Activated CD4-positive, alpha-beta memory T cell treated with anti-CD3 and anti-CD28 coated beads, Interleukin-2, amount 10 ng/mL, durations not matched to agents 7 days and 5 days (primary cell): Measurements from ENCODE around the gene RPS16. TPM values are rescaled to one million over a fixed set of nuclear protein-coding genes. Genes with fewer than 3 reads are reported as not detected.

Experiments
- CTCF ChIA-PET: fragments of 350-600 bp; sonication (Branson Sonifier 250); formaldehyde crosslinking; loops from one replicate; lab custom pipeline; 2021; ENCODE audit warnings: antibody characterized with exemption, inconsistent platforms; lab: Charles Lee
- POLR2A ChIA-PET: fragments of 350-600 bp; sonication (Branson Sonifier 250); formaldehyde crosslinking; loops from one replicate; lab custom pipeline; 2021; ENCODE audit warnings: antibody characterized with exemption; lab: Charles Lee
- DNase-seq: peaks from one replicate; pipeline ENCODE4 v3.0.0-alpha.2; 2020
- H3K27ac Mint-ChIP-seq: one replicate; pipeline ENCODE4 v1.8.0; 2021; ENCODE audit warnings: mild to moderate bottlenecking, mixed read lengths
- H3K27me3 Mint-ChIP-seq: one replicate; pipeline ENCODE4 v1.8.0; 2021; ENCODE audit warnings: mixed read lengths
- H3K36me3 Mint-ChIP-seq: one replicate; pipeline ENCODE4 v1.8.0; 2021; ENCODE audit warnings: low read depth, mixed read lengths
- H3K4me1 Mint-ChIP-seq: one replicate; pipeline ENCODE4 v1.8.0; 2021; ENCODE audit warnings: mixed read lengths
- H3K4me3 Mint-ChIP-seq: one replicate; pipeline ENCODE4 v1.8.0; 2021; ENCODE audit warnings: mild to moderate bottlenecking, mixed read lengths
- H3K9me3 Mint-ChIP-seq: one replicate; pipeline ENCODE4 v1.8.0; 2021; ENCODE audit warnings: mixed read lengths
- total RNA-seq, 2 experiments: library from RNA; stranded (reverse); gene quantifications; one replicate each; pipeline ENCODE4 v1.2.3, GENCODE V29; 2021

Gene RPS16
- total RNA-seq, 2 experiments from 2014 or later = 2,238 to 2,243 TPM

DNA sequence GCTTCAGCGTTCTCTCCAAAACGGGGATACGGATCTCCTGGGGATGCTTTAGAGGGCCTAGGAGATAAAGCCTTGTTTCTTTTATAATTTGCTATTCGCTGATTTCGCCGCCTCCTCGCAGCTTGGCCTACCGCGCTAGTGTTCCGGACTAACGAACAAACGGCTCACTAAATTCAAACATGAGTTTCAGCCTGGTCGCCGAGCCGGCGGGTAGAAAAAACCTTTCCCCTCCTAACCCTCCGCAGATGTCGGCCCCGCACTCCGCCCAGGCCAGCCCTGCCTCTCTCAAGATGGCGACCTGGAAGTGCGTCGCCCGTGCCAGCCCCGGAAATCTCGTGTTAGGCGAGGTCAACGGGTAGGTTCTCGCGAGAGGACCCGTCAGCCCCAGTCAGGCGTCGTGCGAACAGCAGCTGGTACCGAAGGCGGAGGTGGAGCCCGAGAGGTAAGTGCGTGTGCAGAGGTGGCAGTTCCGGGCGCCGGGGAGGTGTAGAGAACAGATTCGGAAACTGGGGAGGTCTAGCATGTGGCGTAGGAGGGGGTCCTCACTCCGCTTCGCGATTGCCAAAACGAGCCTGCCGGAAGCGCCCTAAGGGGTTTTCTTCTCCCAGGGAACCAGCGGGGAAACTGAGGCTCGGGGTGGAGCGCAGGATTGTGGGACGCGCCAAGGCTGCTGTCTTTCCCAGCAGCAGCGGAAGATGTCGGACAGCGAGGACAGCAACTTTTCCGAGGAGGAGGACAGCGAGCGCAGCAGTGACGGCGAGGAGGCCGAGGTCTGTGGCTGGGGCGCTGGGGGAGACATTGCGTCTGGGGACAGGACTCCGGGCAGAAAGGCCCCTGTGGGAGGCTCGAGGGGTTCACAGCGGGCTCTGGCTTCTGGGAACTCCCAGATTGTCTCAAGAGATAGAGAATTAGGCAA, 9.7 kb upstream of the RPS16 start, which contains the start of gene SUPT5H:
SUPT5H (plus strand) TSS at position 387 of the 916 bp plus-strand sequence; CDS start at position 696, 309 bp downstream.
- Mint-ChIP-seq H3K4me3 (peak within 1 kb of the TSS; percentile 91), H3K9me3 (no peaks in the 10 kb centered on the region), H3K36me3 (peaks cover 38% of the 10 kb centered on the region), H3K27me3 (no peaks in the 10 kb centered on the region), H3K27ac (peak within 1 kb of the TSS; percentile 94), H3K4me1 (peaks cover 50% of the 10 kb centered on the region)
- ChIA-PET POLR2A (interaction anchor here (0.5 to 5.4 kb wide), 33 partner anchors 9 to 1071 kb away, joined by 3 to 133 read pairs (median 4); partner anchors contain the start of genes DLL3, DYRK1B, EID2B and MED29), CTCF (interaction anchor here (0.5 to 2.8 kb wide), 11 partner anchors 10 to 516 kb away, joined by 3 to 16 read pairs (median 4); partner anchors contain the start of genes PLEKHG2 and RPS16)
- DNase-seq = peak; percentile 99

DNA sequence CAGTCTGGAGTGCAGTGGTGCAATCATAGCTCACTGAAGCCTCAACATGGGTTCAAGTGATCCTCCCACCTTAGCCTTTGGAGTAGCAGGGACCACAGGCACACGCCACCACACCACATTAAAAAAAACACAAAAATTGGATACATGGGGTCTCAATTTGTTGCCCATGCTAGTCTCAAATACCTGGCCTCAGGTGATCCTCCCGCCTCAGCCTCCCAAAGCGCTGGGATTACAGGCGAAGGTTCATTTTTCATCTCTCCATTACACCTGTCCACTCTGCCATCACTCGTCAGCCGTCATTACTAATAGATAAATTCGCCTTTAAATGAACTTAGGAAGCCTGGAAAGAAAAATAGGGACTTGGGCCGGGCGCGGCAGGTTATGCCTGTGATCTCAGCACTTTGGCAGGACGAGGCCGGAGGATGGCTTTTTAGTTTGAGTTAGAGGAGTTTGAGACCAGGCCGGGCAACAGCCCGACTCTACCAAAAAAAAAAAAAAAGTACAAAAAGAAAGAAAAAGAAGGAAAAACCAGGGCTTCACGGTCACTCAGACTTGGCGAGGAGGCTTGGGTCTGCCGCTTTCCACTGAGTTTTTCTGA, 8.9 kb upstream of the RPS16 start:
- Mint-ChIP-seq H3K4me3 (peak overlapping the region; percentile 91), H3K9me3 (no peaks in the 10 kb centered on the region), H3K4me1 (peaks cover 49% of the 10 kb centered on the region)

DNA sequence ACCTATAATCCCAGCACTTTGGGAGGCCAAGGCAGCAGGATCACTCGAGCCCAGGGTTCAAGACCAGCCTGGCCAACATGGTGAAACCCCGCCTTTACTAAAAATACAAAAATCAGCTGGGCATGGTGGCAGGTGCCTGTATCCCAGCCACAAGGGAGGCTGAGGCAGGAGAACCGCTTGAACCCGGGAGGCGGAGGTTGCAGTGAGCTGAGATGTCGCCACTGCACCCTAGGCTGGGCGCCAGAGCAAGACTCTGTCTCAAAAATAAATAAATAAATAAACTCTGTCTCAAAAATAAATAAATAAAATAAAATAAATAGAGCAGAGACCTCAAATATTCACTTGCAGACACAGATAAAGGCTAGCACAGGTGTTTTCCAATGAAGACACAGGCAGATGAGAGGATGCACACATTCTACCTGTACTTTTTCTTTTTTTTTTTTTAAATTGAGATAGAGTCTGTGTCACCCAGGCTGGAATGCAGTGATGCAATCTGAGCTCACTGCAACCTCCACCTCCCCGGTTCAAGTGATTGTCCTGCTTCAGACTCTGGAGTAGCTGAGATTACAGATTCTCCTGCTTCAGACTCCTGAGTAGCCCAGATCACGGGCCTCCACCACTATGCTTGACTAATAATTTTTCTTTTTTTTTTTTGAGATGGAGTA, 2.7 kb upstream of the RPS16 start:
- Mint-ChIP-seq H3K36me3 (peaks cover 26% of the 10 kb centered on the region), H3K9me3 (no peaks in the 10 kb centered on the region), H3K27me3 (no peaks in the 10 kb centered on the region), H3K27ac (no peak overlapping the region), H3K4me1 (peaks cover 43% of the 10 kb centered on the region), H3K4me3 (no peak overlapping the region)
- POLR2A ChIA-PET = interaction anchor here (1.0 kb wide), 2 partner anchors 31 to 42 kb away, joined by 3 read pairs; partner anchors contain the start of gene TIMM50
- DNase-seq = no peak
- CTCF ChIA-PET = interaction anchor here (0.6 to 4.6 kb wide), 6 partner anchors 36 to 917 kb away, joined by 3 to 61 read pairs (median 4); partner anchors contain the start of gene EID2B

More for the DNA sequence above, 8.9 kb upstream of the RPS16 start:
- ChIA-PET POLR2A (interaction anchor here (0.7 to 5.4 kb wide), 31 partner anchors 9 to 1070 kb away, joined by 3 to 133 read pairs (median 4); partner anchors contain the start of genes DLL3, DYRK1B, EID2B and MED29), CTCF (interaction anchor here (0.6 to 2.8 kb wide), 11 partner anchors 9 to 515 kb away, joined by 3 to 16 read pairs (median 4); partner anchors contain the start of gene RPS16)
- no peaks in the 10 kb centered on the region for H3K27me3 Mint-ChIP-seq
- H3K27ac Mint-ChIP-seq = peak overlapping the region; percentile 94
- H3K36me3 Mint-ChIP-seq = peaks cover 35% of the 10 kb centered on the region
- DNase-seq = no peak

DNA sequence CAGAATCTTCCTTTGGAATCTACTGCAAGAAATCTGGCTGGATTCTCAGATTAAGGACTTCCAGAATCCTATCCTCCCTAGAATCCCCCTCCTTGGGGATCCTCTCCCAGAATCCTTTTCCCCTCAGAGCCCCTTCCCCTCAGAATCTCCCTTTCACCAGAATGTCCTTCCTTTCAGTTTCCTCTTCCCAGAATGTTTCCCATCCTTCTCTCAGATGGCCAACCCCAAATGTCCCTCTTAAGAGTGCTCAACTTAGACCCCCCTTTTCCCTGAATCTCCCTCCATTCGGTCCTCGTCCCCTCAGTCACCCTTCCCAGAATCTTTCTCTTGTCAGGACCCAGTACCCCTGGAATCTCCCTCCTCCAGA, 584 bp upstream of the RPS16 start:
- ChIA-PET POLR2A (interaction anchor here (0.6 to 6.8 kb wide), 45 partner anchors 9 to 1828 kb away, joined by 3 to 157 read pairs (median 5); partner anchors contain the start of genes ACTN4, EID2, EID2B and GMFG), CTCF (interaction anchor here (0.9 to 1.9 kb wide), 15 partner anchors 9 to 534 kb away, joined by 3 to 25 read pairs (median 6); partner anchors contain the start of genes EID2B, GMFG, MED29 and PAF1)
- H3K9me3 Mint-ChIP-seq = no peaks in the 10 kb centered on the region
- peak overlapping the region; percentile 98 for H3K27ac Mint-ChIP-seq
- H3K4me3 Mint-ChIP-seq = peak overlapping the region; percentile 99
- peaks cover 38% of the 10 kb centered on the region for H3K36me3 Mint-ChIP-seq
- DNase-seq = no peak
- no peaks in the 10 kb centered on the region for H3K27me3 Mint-ChIP-seq
- H3K4me1 Mint-ChIP-seq = peaks cover 61% of the 10 kb centered on the region

DNA sequence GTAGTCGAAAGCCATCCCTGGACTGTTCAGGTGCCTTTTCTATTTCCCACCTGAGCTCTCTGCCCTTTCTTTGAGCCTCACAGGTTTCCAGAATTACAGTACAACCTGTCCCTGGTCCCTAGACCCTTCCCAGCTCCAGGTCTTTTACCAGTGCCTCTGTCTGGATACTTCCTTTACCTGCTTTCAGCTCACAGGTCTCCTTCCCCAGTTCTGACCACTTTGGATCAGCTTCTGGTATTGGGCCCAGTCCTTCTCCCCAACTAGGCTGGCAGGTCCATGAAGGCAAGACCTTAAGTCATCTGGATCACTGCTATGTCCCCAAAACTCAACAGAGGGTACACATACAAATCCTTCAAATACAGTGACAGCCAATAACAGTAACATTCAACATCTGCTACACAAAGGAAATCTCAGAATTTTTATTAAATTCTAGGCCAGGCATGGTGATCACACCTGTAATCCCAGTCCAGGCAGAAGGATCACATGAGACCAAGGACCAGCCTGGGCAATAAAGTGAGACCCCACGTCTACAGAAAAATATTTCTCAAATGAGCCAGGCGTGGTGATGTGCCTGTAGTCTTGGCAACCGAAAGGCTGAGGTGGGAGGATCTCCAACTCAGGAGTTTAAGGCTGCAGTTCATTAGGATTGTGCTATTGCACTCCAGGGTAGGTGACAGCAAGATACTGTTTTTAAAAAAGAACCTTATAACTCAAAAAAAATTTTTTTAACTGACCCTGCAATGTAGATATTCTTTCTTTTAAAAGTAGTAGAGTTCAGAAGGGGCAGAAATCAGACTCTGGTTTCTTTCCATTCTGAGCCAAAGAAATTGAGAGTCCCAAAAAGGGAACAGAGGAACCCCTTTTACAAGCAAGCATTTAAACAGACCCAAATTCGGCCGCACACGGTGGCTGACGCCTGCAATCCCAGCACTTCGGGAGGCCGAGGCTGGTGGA, 1.3 kb downstream of the RPS16 start:
- Mint-ChIP-seq H3K9me3 (no peaks in the 10 kb centered on the region), H3K36me3 (peaks cover 45% of the 10 kb centered on the region), H3K27ac (peak overlapping the region; percentile 98), H3K4me1 (peaks cover 65% of the 10 kb centered on the region), H3K27me3 (no peaks in the 10 kb centered on the region), H3K4me3 (peak overlapping the region; percentile 99)
- DNase-seq = no peak
- ChIA-PET POLR2A (interaction anchor here (1.0 to 6.8 kb wide), 20 partner anchors 8 to 222 kb away, joined by 3 to 157 read pairs (median 14); partner anchors contain the start of genes EID2B, GMFG, MED29 and PAF1), CTCF (interaction anchor here (0.6 to 1.9 kb wide), 14 partner anchors 11 to 536 kb away, joined by 3 to 25 read pairs (median 8); partner anchors contain the start of genes EID2B, GMFG, MED29 and PAF1)

DNA sequence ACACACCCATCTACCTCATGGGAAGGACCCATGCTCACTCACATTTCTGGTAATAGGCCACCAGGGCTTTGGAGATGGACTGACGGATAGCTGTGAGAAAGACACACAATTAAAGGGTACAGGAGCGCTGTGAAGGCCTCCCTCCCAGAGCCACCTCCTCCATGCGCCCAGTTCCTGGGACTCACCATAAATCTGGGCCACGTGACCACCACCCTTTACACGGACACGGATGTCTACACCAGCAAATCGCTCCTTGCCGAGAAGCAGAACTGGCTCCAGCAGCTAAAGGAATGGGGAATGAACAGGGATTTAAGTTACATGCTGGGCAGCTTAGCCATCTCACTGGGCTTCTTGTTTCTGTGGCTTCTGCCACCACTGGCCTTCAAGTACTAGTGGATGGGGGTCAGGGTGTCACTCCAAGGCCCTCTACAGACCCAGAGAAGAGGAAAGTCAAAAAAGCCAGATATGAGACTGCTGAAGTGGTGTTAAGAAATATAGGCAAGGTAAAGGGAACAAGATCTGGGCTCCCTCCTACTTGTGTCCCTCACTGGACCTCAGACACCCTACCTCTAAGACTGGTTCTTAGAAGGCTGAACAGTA, 2.2 kb downstream of the RPS16 start:
- Mint-ChIP-seq H3K4me3 (peak overlapping the region; percentile 99), H3K4me1 (peaks cover 67% of the 10 kb centered on the region), H3K36me3 (peaks cover 45% of the 10 kb centered on the region), H3K27me3 (no peaks in the 10 kb centered on the region), H3K27ac (peak overlapping the region; percentile 98), H3K9me3 (no peaks in the 10 kb centered on the region)
- CTCF ChIA-PET = interaction anchor here (0.7 to 0.9 kb wide), 2 partner anchors 22 to 35 kb away, joined by 3 read pairs; no protein-coding TSS in a partner anchor
- POLR2A ChIA-PET = interaction anchor here (1.1 to 6.8 kb wide), 7 partner anchors 12 to 98 kb away, joined by 3 to 157 read pairs (median 13); partner anchors contain the start of genes GMFG, MED29, PAF1 and SUPT5H
- no peak for DNase-seq

DNA sequence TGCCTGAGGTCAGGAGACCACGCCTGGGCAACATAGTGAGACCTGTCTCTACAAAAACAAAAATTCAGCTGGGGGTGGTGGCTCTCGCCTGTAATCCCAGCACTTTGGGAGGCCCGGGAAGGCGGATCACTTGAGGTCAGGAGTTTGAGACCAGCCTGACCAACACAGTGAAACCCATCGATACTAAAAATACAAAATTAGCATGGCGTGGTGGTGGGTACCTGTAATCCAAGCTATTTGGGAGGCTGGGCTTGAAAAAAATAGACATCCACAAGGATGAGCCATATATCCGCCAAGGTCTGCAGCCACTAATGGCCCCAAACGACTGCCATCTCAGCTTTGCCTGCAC, 3.1 kb downstream of the RPS16 start:
- CTCF ChIA-PET = interaction anchor here (1.1 kb wide), 1 partner anchor 34 kb away, joined by 3 read pairs; no protein-coding TSS in a partner anchor
- no peaks in the 10 kb centered on the region for H3K9me3 Mint-ChIP-seq
- peaks cover 45% of the 10 kb centered on the region for H3K36me3 Mint-ChIP-seq
- H3K4me3 Mint-ChIP-seq = no peak overlapping the region
- POLR2A ChIA-PET = interaction anchor here (0.9 to 6.8 kb wide), 8 partner anchors 13 to 97 kb away, joined by 3 to 157 read pairs (median 4); partner anchors contain the start of genes GMFG, MED29, SAMD4B and ZFP36
- no peak for DNase-seq
- peaks cover 67% of the 10 kb centered on the region for H3K4me1 Mint-ChIP-seq
- peak overlapping the region; percentile 98 for H3K27ac Mint-ChIP-seq
- no peaks in the 10 kb centered on the region for H3K27me3 Mint-ChIP-seq

DNA sequence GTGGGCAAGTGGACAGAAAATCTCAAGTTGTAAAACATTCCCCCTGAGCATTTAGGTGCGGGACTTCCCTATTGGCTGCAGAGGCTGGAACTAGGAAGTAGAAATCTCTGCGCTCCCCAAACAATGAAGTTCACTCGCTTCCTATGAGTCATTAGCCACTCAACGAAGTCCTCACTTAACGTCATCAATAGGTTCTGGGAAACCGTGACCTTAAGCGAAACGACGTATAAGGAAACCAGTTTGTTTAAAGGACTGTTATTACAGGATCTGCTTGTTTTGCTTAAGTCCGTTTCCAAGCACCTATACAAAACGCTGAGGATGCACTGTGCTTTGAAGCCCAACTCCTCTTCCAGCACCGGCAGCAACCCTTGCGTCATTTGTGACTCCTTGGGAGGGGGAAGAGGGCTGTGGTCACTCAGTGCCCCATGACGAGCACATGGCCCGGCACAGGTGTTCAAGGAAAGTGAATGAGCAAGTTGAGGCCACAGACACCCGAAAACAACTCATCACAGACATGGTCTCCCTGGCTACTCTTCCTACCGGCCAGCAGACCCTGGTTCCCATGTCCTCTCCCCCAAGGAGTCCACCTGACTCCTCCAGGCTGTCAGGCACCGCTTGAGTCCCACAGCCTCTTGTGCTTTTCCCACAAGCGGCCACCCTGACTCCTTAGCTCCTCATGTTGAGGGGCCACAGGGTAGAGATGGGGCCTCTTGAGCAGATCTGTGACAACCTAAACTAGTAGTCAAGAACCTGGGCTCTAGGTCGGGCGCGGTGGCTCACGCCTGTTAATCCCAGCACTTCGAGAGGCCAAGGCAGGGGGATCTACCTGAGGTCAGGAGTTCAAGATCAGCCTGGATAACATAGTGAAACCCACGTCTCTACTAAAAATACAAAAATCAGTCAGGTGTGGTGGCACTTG, 4.8 kb downstream of the RPS16 start:
- Mint-ChIP-seq H3K9me3 (no peaks in the 10 kb centered on the region), H3K36me3 (peaks cover 46% of the 10 kb centered on the region), H3K27ac (peak overlapping the region; percentile 97), H3K27me3 (no peaks in the 10 kb centered on the region), H3K4me1 (peaks cover 55% of the 10 kb centered on the region), H3K4me3 (peak overlapping the region; percentile 61)
- ChIA-PET POLR2A (interaction anchor here (1.2 to 6.8 kb wide), 3 partner anchors 14 to 90 kb away, joined by 3 to 157 read pairs (median 5); partner anchors contain the start of genes SUPT5H and ZFP36), CTCF (no interaction called here)
- peak; percentile 86 for DNase-seq

DNA sequence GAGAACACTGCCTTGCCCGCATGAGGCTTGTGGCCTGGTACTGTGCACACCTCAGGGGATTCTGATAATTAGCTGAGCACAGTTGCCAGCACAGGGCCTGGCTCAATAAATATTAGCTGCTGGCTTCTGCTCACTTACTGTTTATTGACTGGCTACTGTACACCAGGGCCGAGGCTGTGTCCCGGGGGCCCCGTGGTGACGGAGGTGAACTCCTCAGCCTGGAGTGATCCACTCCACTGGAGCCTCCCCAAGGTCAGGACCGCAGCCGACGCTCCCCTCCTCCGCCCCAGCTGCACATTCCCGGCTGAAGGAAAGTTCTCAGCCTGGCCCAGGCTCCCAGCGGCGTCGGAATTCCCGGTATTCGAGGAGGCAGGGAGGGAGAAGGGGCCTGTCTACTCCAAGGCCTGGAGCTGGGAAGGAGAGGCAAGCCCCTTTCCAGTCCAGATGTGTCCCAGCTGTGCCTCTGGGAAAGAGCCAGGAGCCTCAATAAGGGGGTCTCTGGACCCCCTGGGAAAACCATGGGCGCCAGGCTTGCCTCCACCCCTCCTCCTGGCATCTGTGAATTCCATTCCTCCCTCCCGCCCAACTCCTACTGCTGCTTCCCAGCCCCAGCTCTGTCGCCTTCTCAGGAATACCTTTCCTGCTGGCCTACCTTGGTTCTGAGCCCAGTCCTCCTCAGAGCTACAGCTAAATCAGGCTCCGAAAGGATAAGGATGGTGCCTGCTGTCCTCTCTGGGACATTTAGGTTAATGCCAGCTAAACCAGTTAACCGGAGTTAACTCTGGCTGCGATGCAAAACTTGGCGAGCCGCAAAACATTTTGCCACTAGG, 7.3 kb downstream of the RPS16 start:
- H3K36me3 Mint-ChIP-seq = peaks cover 39% of the 10 kb centered on the region
- H3K4me3 Mint-ChIP-seq = no peak overlapping the region
- H3K9me3 Mint-ChIP-seq = no peaks in the 10 kb centered on the region

More for the DNA sequence above, 7.3 kb downstream of the RPS16 start:
- no peaks in the 10 kb centered on the region for H3K27me3 Mint-ChIP-seq
- CTCF ChIA-PET = no interaction called here
- no peak for DNase-seq
- POLR2A ChIA-PET = interaction anchor here (0.6 to 3.0 kb wide), 9 partner anchors 7 to 52 kb away, joined by 3 to 18 read pairs (median 4); partner anchors contain the start of genes MED29, PAF1, RPS16 and SUPT5H
- peaks cover 34% of the 10 kb centered on the region for H3K4me1 Mint-ChIP-seq
- H3K27ac Mint-ChIP-seq = no peak overlapping the region
